Measurements from ENCODE around the gene PIK3CA.

Gene PIK3CA

GRCh38 chr3:179260949-179261765, 113.0 kb downstream of the PIK3CA start:
- no peak for TF ChIP-seq CTCF (IDR thresholded peaks at IDR 0.05; ENCODE audit: poor library complexity, severe bottlenecking)

GRCh38 chr3:179263134-179263533, 115.0 kb downstream of the PIK3CA start:
- Histone ChIP-seq H3K36me3 (ENCODE audit: low read depth) (no peaks in the 10 kb centered on the region), H3K9me3 (ENCODE audit: severe bottlenecking) (no peaks in the 10 kb centered on the region), H3K4me3 (ENCODE audit: severe bottlenecking) (no peak overlapping the region), H3K27ac (ENCODE audit: poor library complexity, severe bottlenecking) (no peak overlapping the region), H3K27me3 (ENCODE audit: insufficient read depth, poor library complexity, severe bottlenecking) (no peaks in the 10 kb centered on the region), H3K4me1 (ENCODE audit: insufficient read depth, poor library complexity, severe bottlenecking) (no peaks in the 10 kb centered on the region)
- no peak for ATAC-seq (ENCODE audit: low read depth)
- no peak for DNase-seq (ENCODE audit: low spot score)
- TF ChIP-seq CTCF (IDR thresholded peaks at IDR 0.05; ENCODE audit: poor library complexity, severe bottlenecking) = no peak

More at GRCh38 chr3:179260949-179261765, 113.0 kb downstream of the PIK3CA start:
- no peaks in the 10 kb centered on the region for H3K4me1 ChIP-seq (ENCODE audit: insufficient read depth, poor library complexity, severe bottlenecking)
- no peaks in the 10 kb centered on the region for H3K36me3 ChIP-seq (ENCODE audit: low read depth)
- peak overlapping the region; percentile 41 for H3K4me3 ChIP-seq (ENCODE audit: severe bottlenecking)
- ATAC-seq (ENCODE audit: low read depth) = peak; percentile 96
- no peak overlapping the region for H3K27ac ChIP-seq (ENCODE audit: poor library complexity, severe bottlenecking)
- H3K27me3 ChIP-seq (ENCODE audit: insufficient read depth, poor library complexity, severe bottlenecking) = no peaks in the 10 kb centered on the region
- H3K9me3 ChIP-seq (ENCODE audit: severe bottlenecking) = no peaks in the 10 kb centered on the region
- DNase-seq (ENCODE audit: low spot score) = peak; percentile 60

GRCh38 chr3:179264449-179264848, 116.3 kb downstream of the PIK3CA start:
- Histone ChIP-seq H3K27ac (ENCODE audit: poor library complexity, severe bottlenecking) (no peak overlapping the region), H3K36me3 (ENCODE audit: low read depth) (no peaks in the 10 kb centered on the region), H3K9me3 (ENCODE audit: severe bottlenecking) (no peaks in the 10 kb centered on the region), H3K27me3 (ENCODE audit: insufficient read depth, poor library complexity, severe bottlenecking) (no peaks in the 10 kb centered on the region), H3K4me3 (ENCODE audit: severe bottlenecking) (no peak overlapping the region), H3K4me1 (ENCODE audit: insufficient read depth, poor library complexity, severe bottlenecking) (no peaks in the 10 kb centered on the region)
- DNase-seq (ENCODE audit: low spot score) (no peak), ATAC-seq (ENCODE audit: low read depth) (no peak)
- no peak for TF ChIP-seq CTCF (IDR thresholded peaks at IDR 0.05; ENCODE audit: poor library complexity, severe bottlenecking)

- no peaks in the 10 kb centered on the region for H3K4me1 ChIP-seq (ENCODE audit: insufficient read depth, poor library complexity, severe bottlenecking)
- ATAC-seq (ENCODE audit: low read depth) = no peak
- no peaks in the 10 kb centered on the region for H3K9me3 ChIP-seq (ENCODE audit: severe bottlenecking)
- TF ChIP-seq CTCF (IDR thresholded peaks at IDR 0.05; ENCODE audit: poor library complexity, severe bottlenecking) = no peak
- no peak for DNase-seq (ENCODE audit: low spot score)
- no peak overlapping the region for H3K4me3 ChIP-seq (ENCODE audit: severe bottlenecking)
- no peaks in the 10 kb centered on the region for H3K36me3 ChIP-seq (ENCODE audit: low read depth)
- no peaks in the 10 kb centered on the region for H3K27me3 ChIP-seq (ENCODE audit: insufficient read depth, poor library complexity, severe bottlenecking)
- no peak overlapping the region for H3K27ac ChIP-seq (ENCODE audit: poor library complexity, severe bottlenecking)
These were observed 116.9 kb downstream of the PIK3CA start for GRCh38 chr3:179265092-179265491.

- Histone ChIP-seq H3K36me3 (ENCODE audit: low read depth) (no peaks in the 10 kb centered on the region), H3K4me3 (ENCODE audit: severe bottlenecking) (no peak overlapping the region), H3K27me3 (ENCODE audit: insufficient read depth, poor library complexity, severe bottlenecking) (no peaks in the 10 kb centered on the region), H3K27ac (ENCODE audit: poor library complexity, severe bottlenecking) (no peak overlapping the region), H3K9me3 (ENCODE audit: severe bottlenecking) (no peaks in the 10 kb centered on the region), H3K4me1 (ENCODE audit: insufficient read depth, poor library complexity, severe bottlenecking) (no peaks in the 10 kb centered on the region)
- DNase-seq (ENCODE audit: low spot score) (no peak), ATAC-seq (ENCODE audit: low read depth) (no peak)
- no peak for TF ChIP-seq CTCF (IDR thresholded peaks at IDR 0.05; ENCODE audit: poor library complexity, severe bottlenecking)
These were observed 117.7 kb downstream of the PIK3CA start for GRCh38 chr3:179265875-179266274.

Data from RWPE2 (cell line).